ENCODE measurements around the gene MED1.

MED1 gene

GRCh38 chr17:39408360-39408759 is 42.7 kb downstream of the MED1 start:
- H3K27me3 ChIP-seq (ENCODE audit: insufficient read depth, low read length) = no peaks in the 10 kb centered on the region
- peaks cover 66% of the 10 kb centered on the region for H3K36me3 ChIP-seq (ENCODE audit: insufficient read depth, low read depth, low read length)
- no peak overlapping the region for H3K27ac ChIP-seq (ENCODE audit: low read length)
- no peak overlapping the region for H3K9ac ChIP-seq (ENCODE audit: low read depth, low read length)
- H3K4me1 ChIP-seq (ENCODE audit: insufficient read depth, low read length) = no peaks in the 10 kb centered on the region
- no peaks in the 10 kb centered on the region for H3K9me3 ChIP-seq (ENCODE audit: insufficient read depth, low read depth, low read length)
- H3K4me3 ChIP-seq (ENCODE audit: low read length) = no peak overlapping the region

- peaks cover 57% of the 10 kb centered on the region for H3K36me3 ChIP-seq (ENCODE audit: insufficient read depth, low read depth, low read length)
Observed at GRCh38 chr17:39406951-39407350, 44.1 kb downstream of the MED1 start.

GRCh38 chr17:39405436-39405835 is 45.6 kb downstream of the MED1 start:
- peaks cover 45% of the 10 kb centered on the region for H3K36me3 ChIP-seq (ENCODE audit: insufficient read depth, low read depth, low read length)

More at GRCh38 chr17:39406951-39407350, 44.1 kb downstream of the MED1 start:
- Histone ChIP-seq H3K4me1 (ENCODE audit: insufficient read depth, low read length) (peaks cover 3% of the 10 kb centered on the region; the same call in 1 of the 2 replicates), H3K27me3 (ENCODE audit: insufficient read depth, low read length) (no peaks in the 10 kb centered on the region), H3K27ac (ENCODE audit: low read length) (no peak overlapping the region), H3K9ac (ENCODE audit: low read depth, low read length) (no peak overlapping the region), H3K9me3 (ENCODE audit: insufficient read depth, low read depth, low read length) (no peaks in the 10 kb centered on the region), H3K4me3 (ENCODE audit: low read length) (no peak overlapping the region)

GRCh38 chr17:39404542-39405378 is 46.3 kb downstream of the MED1 start:
- Histone ChIP-seq H3K27ac (ENCODE audit: low read length) (no peak overlapping the region), H3K9ac (ENCODE audit: low read depth, low read length) (no peak overlapping the region)

More at GRCh38 chr17:39405436-39405835, 45.6 kb downstream of the MED1 start:
- Histone ChIP-seq H3K4me1 (ENCODE audit: insufficient read depth, low read length) (peaks cover 3% of the 10 kb centered on the region; the same call in 1 of the 2 replicates), H3K27me3 (ENCODE audit: insufficient read depth, low read length) (peaks cover 2% of the 10 kb centered on the region; the same call in 1 of the 2 replicates), H3K27ac (ENCODE audit: low read length) (no peak overlapping the region), H3K4me3 (ENCODE audit: low read length) (no peak overlapping the region), H3K9me3 (ENCODE audit: insufficient read depth, low read depth, low read length) (no peaks in the 10 kb centered on the region), H3K9ac (ENCODE audit: low read depth, low read length) (no peak overlapping the region)

DNA sequence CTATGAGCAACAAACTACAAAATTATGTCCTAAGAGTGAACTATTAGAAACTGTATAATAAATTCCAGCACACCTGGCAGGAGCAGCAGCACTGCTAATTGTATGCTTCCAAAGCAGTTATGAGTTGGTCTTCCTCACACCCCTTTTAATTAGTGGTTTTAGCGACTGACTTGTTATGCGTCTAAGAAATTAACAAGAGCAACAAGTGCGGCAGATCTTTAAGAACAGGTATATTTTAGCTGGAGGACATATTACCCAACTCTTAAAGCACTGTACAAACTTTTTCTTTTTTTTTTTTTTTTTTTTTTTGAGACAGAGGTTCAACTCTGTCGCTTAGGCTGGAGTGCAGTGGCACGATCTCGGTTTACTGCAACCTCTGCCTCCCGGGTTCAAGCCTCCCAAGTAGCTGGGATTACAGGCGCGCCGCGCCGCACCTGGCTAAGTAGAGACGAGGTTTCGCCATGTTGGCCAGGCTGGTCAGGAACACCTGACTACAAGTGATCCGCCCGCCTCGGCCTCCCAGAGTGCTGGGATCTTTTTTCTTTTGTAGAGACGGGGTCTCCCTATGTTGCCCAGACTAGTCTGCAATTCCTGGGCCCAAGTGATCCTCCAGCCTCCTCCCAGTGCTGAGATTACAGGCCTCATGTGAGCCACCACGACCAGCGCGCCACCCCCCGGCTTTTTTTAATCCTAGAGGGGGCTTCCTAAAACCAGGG is 48.0 kb downstream of the MED1 start:
- Histone ChIP-seq H3K4me1 (ENCODE audit: insufficient read depth, low read length) (peaks cover 3% of the 10 kb centered on the region; the same call in 1 of the 2 replicates), H3K27me3 (ENCODE audit: insufficient read depth, low read length) (peaks cover 10% of the 10 kb centered on the region; the same call in 1 of the 2 replicates), H3K9me3 (ENCODE audit: insufficient read depth, low read depth, low read length) (no peaks in the 10 kb centered on the region), H3K4me3 (ENCODE audit: low read length) (peak overlapping the region; percentile 80; the same call in 1 of the 2 replicates), H3K27ac (ENCODE audit: low read length) (no peak overlapping the region), H3K36me3 (ENCODE audit: insufficient read depth, low read depth, low read length) (peaks cover 21% of the 10 kb centered on the region), H3K9ac (ENCODE audit: low read depth, low read length) (no peak overlapping the region)

More at GRCh38 chr17:39404542-39405378, 46.3 kb downstream of the MED1 start:
- no peak overlapping the region for H3K4me3 ChIP-seq (ENCODE audit: low read length)
- peaks cover 3% of the 10 kb centered on the region; the same call in 1 of the 2 replicates for H3K4me1 ChIP-seq (ENCODE audit: insufficient read depth, low read length)
- peaks cover 38% of the 10 kb centered on the region for H3K36me3 ChIP-seq (ENCODE audit: insufficient read depth, low read depth, low read length)
- H3K9me3 ChIP-seq (ENCODE audit: insufficient read depth, low read depth, low read length) = no peaks in the 10 kb centered on the region
- H3K27me3 ChIP-seq (ENCODE audit: insufficient read depth, low read length) = peaks cover 9% of the 10 kb centered on the region; the same call in 1 of the 2 replicates

DNA sequence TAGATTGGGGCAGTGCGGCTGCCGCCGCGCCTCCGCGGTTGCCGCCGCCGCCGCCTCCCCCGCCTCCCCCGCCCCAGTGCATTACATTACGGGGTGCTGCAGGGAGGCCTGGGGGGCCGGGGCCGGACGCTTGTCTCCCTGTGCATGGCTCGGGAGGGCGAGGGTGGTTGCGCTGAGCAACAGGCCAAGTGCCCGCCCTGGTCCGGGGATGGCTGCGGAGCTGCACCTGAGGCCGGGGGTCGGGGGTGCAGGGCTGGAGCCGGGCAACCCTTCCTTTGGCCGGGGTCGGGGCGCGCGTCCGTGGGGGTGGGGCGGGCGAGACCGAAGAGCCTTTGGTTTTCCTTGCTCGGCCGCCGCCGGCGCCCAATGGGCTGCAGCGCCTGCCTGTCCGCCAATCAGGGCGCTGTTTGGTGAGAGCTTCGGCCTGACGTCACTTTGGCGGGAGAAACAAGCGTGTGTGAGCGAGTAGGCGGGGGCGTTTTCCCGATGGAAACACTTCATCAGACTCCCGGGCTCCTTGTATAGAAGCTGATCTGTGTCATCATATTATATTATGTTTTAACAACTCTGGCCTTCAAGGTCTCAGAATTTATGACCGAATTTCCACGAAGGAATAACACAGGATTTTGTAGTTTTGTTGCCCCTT is 48.7 kb downstream of the MED1 start:
- H3K4me1 ChIP-seq (ENCODE audit: insufficient read depth, low read length) = peaks cover 3% of the 10 kb centered on the region; the same call in 1 of the 2 replicates
- H3K9ac ChIP-seq (ENCODE audit: low read depth, low read length) = peak overlapping the region; percentile 75; the same call in 1 of the 2 replicates
- H3K27ac ChIP-seq (ENCODE audit: low read length) = no peak overlapping the region
- peaks cover 10% of the 10 kb centered on the region; the same call in 1 of the 2 replicates for H3K27me3 ChIP-seq (ENCODE audit: insufficient read depth, low read length)
- peak overlapping the region; percentile 80; the same call in 1 of the 2 replicates for H3K4me3 ChIP-seq (ENCODE audit: low read length)
- peaks cover 14% of the 10 kb centered on the region for H3K36me3 ChIP-seq (ENCODE audit: insufficient read depth, low read depth, low read length)
- H3K9me3 ChIP-seq (ENCODE audit: insufficient read depth, low read depth, low read length) = no peaks in the 10 kb centered on the region

DNA sequence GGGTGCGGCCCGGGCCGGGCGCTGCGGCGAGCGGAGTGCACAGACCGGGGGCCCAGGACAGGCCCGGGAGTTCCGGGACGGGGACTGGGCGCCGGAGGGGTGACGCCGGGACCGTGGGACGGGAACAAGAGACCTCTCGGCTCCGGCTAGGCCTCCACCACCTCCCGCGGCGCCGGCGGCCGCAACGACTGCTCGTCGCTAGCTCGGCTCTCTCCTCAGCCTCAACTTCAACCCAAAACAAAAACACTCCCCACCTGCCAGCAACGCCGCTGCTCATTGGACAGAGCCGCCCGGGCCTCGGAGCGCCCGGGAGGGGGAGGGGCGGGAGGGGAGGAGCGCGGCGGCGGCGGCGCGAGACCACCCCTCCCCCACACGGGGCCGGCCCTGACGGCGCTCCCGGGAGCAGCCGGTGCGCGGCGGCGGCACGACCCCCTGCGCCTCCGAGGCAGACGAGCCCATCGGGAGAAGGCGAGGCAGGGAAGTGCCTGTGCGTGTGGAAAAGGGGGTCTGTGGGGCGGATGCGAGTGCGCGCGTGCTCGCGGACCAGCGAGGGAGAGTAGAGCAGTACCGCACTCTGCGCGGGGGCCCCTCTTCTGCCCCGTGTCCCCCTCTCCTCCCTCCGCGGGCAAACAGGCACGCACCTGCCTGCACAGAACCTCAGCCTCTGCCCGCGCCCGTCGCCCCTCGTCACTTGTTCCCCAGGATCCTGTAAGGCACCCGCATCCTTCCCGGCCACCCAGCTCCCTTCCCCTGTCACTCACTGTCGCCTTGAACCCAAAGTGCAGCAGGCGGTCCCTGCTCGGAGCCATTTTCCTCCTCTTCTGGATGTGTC is 49.4 kb downstream of the MED1 start, which contains the start of gene FBXL20:
Gene FBXL20 (minus strand): TSS at position 215 of the 832 bp plus-strand sequence. CDS start 224 bp downstream, outside the sequence.
- peak within 1 kb of the TSS; percentile 80 for H3K9ac ChIP-seq (ENCODE audit: low read depth, low read length)

GRCh38 chr17:39400547-39401411 is 50.3 kb downstream of the MED1 start:
- Histone ChIP-seq H3K27ac (ENCODE audit: low read length) (no peak overlapping the region), H3K36me3 (ENCODE audit: insufficient read depth, low read depth, low read length) (peaks cover 5% of the 10 kb centered on the region; the same call in 1 of the 2 replicates), H3K27me3 (ENCODE audit: insufficient read depth, low read length) (peaks cover 10% of the 10 kb centered on the region; the same call in 1 of the 2 replicates), H3K9me3 (ENCODE audit: insufficient read depth, low read depth, low read length) (no peaks in the 10 kb centered on the region), H3K4me1 (ENCODE audit: insufficient read depth, low read length) (peaks cover 3% of the 10 kb centered on the region; the same call in 1 of the 2 replicates), H3K4me3 (ENCODE audit: low read length) (peak overlapping the region; percentile 80), H3K9ac (ENCODE audit: low read depth, low read length) (peak overlapping the region; percentile 80)

More for the DNA sequence above, 49.4 kb downstream of the MED1 start, which contains the start of gene FBXL20:
- no peak within 1 kb of the TSS for H3K27ac ChIP-seq (ENCODE audit: low read length)
- peak within 1 kb of the TSS; percentile 80 for H3K4me3 ChIP-seq (ENCODE audit: low read length)
- H3K36me3 ChIP-seq (ENCODE audit: insufficient read depth, low read depth, low read length) = peaks cover 11% of the 10 kb centered on the region; the same call in 1 of the 2 replicates
- no peaks in the 10 kb centered on the region for H3K9me3 ChIP-seq (ENCODE audit: insufficient read depth, low read depth, low read length)
- H3K4me1 ChIP-seq (ENCODE audit: insufficient read depth, low read length) = peaks cover 3% of the 10 kb centered on the region; the same call in 1 of the 2 replicates
- H3K27me3 ChIP-seq (ENCODE audit: insufficient read depth, low read length) = peaks cover 10% of the 10 kb centered on the region; the same call in 1 of the 2 replicates

DNA sequence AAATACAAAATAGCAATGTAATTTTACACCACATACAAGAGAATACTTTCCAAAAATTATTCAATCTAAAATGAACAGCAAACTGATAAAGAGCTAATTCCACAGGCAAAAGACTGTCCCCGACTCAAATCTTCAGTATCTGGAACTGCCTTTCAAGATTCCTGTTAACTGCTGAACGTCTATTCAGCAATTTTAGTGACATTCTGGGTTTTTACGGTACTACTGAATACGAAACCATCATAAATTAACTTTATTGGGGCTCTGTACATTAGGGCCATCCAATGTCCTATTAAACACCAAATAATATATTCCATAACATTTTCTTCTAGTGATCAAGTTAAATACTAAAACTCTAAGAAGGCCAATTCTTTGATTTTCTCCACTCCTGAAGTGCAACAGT is 51.3 kb downstream of the MED1 start:
- Histone ChIP-seq H3K9ac (ENCODE audit: low read depth, low read length) (peak overlapping the region; percentile 80; the same call in 1 of the 2 replicates), H3K9me3 (ENCODE audit: insufficient read depth, low read depth, low read length) (no peaks in the 10 kb centered on the region), H3K4me3 (ENCODE audit: low read length) (peak overlapping the region; percentile 80; the same call in 1 of the 2 replicates), H3K36me3 (ENCODE audit: insufficient read depth, low read depth, low read length) (no peaks in the 10 kb centered on the region), H3K27me3 (ENCODE audit: insufficient read depth, low read length) (peaks cover 10% of the 10 kb centered on the region; the same call in 1 of the 2 replicates), H3K27ac (ENCODE audit: low read length) (no peak overlapping the region), H3K4me1 (ENCODE audit: insufficient read depth, low read length) (peaks cover 3% of the 10 kb centered on the region; the same call in 1 of the 2 replicates)

- H3K27ac ChIP-seq (ENCODE audit: low read length) = no peak overlapping the region
- no peak overlapping the region for H3K4me3 ChIP-seq (ENCODE audit: low read length)
- no peaks in the 10 kb centered on the region for H3K27me3 ChIP-seq (ENCODE audit: insufficient read depth, low read length)
- H3K36me3 ChIP-seq (ENCODE audit: insufficient read depth, low read depth, low read length) = no peaks in the 10 kb centered on the region
- H3K4me1 ChIP-seq (ENCODE audit: insufficient read depth, low read length) = no peaks in the 10 kb centered on the region
- H3K9me3 ChIP-seq (ENCODE audit: insufficient read depth, low read depth, low read length) = no peaks in the 10 kb centered on the region
- no peak overlapping the region for H3K9ac ChIP-seq (ENCODE audit: low read depth, low read length)
Observed at GRCh38 chr17:39393736-39394135, 57.3 kb downstream of the MED1 start.

Measured in iPS-20b (cell line).